Activated B cell treated with CpG ODN at 0.5 μM for 24 hours (primary cell): ENCODE data around the gene TBC1D22A. TPM values are rescaled to one million over a fixed set of nuclear protein-coding genes. Genes with fewer than 3 reads are reported as not detected.

ENCODE experiments used
- ATAC-seq: fragments of 200-7000 bp; cut with Tn5 transposase; one replicate; pipeline ENCODE4 v1.10.0; 2021; ENCODE audit warnings: low read depth, mild to moderate bottlenecking, moderate library complexity
- CTCF ChIA-PET: fragments of 350-600 bp; sonication (Branson Sonifier 250); formaldehyde crosslinking; loops from one replicate; lab custom pipeline; 2021; ENCODE audit warnings: antibody characterized with exemption; lab: Charles Lee
- POLR2A ChIA-PET: fragments of 350-600 bp; sonication (Branson Sonifier 250); formaldehyde crosslinking; loops from one replicate; lab custom pipeline; 2021; ENCODE audit warnings: antibody characterized with exemption; lab: Charles Lee
- DNase-seq: peaks from one replicate; pipeline ENCODE4 v3.0.0; 2022
- H3K27ac Mint-ChIP-seq: one replicate; pipeline ENCODE4 v1.8.0; 2020; ENCODE audit warnings: mixed read lengths
- H3K27me3 Mint-ChIP-seq: one replicate; pipeline ENCODE4 v1.8.0; 2021; ENCODE audit warnings: mixed read lengths
- H3K36me3 Mint-ChIP-seq: one replicate; pipeline ENCODE4 v1.8.0; 2021; ENCODE audit warnings: low read depth, mixed read lengths
- H3K4me1 Mint-ChIP-seq: one replicate; pipeline ENCODE4 v1.8.0; 2021; ENCODE audit warnings: mixed read lengths
- H3K4me3 Mint-ChIP-seq: one replicate; pipeline ENCODE4 v1.8.0; 2020; ENCODE audit warnings: mild to moderate bottlenecking, mixed read lengths
- H3K9me3 Mint-ChIP-seq: one replicate; pipeline ENCODE4 v1.8.0; 2020; ENCODE audit warnings: mixed read lengths
- intact Hi-C: fragments of 100-400 bp; cut with micrococcal nuclease; formaldehyde crosslinking; loops from one replicate; pipeline ENCODE4 v1.15.1; 2024
- total RNA-seq: library from RNA; stranded (reverse); gene quantifications from 2 replicates; pipeline ENCODE4 v1.2.3, GENCODE V29; 2022
- TF ChIP-seq, protein P1 (sequence below): fragments of 200-600 bp; IDR thresholded peaks from one replicate; pipeline ENCODE4 v1.8.0; 2022; ENCODE audit warnings: antibody characterized with exemption, mild to moderate bottlenecking

Gene TBC1D22A
- total RNA-seq, 1 donor from 2014 or later = 85.9 TPM

DNA sequence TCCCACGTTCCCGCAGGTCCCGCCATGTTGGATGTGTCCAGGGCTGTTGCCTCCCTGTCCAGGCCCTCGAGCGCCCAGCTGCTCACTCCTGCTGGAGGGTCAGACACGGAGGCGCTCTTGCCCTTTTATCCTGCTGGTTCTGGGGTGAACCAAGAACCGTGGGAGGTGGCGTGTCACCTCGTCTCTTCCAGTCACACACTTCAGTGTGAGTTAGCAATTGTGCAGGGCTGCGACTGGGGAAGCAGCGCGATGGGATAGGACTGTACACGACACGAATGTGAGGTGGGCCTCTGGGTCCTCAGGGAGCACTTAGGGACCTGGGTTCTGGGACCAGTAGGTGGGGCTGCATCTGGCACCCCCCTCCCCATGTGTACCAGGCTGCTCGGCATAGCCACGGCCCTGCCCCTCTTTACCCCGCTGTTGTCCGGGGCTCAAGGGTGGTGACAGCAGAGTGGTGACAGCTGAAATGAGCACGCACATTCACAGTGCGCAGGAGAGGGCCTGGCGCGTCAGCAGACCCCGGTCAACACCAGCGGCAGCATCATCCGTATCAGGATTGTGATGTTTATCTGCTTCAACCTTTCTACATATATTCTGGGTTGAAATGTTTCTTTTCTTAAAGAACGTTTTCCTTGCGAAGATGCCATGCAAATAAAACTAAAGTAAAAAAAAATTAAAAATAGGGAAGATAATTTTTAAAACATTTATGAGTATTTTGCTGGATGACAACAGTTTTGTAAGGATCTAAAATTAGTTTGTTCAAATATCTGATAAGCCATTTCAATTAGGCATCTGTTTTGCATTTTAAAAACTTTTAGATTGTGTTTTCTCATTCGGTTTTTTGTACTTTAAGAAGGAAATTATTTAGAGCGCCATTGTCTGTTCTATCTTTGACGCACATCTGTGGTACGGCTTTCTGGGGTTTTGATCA, 210.7 kb downstream of the TBC1D22A start:
- CTCF ChIA-PET = no interaction called here
- Mint-ChIP-seq H3K9me3 (no peaks in the 10 kb centered on the region), H3K4me3 (no peak overlapping the region), H3K27ac (no peak overlapping the region), H3K27me3 (no peaks in the 10 kb centered on the region), H3K4me1 (peaks cover 33% of the 10 kb centered on the region), H3K36me3 (peaks cover 55% of the 10 kb centered on the region)
- TF ChIP-seq, protein P1, sequence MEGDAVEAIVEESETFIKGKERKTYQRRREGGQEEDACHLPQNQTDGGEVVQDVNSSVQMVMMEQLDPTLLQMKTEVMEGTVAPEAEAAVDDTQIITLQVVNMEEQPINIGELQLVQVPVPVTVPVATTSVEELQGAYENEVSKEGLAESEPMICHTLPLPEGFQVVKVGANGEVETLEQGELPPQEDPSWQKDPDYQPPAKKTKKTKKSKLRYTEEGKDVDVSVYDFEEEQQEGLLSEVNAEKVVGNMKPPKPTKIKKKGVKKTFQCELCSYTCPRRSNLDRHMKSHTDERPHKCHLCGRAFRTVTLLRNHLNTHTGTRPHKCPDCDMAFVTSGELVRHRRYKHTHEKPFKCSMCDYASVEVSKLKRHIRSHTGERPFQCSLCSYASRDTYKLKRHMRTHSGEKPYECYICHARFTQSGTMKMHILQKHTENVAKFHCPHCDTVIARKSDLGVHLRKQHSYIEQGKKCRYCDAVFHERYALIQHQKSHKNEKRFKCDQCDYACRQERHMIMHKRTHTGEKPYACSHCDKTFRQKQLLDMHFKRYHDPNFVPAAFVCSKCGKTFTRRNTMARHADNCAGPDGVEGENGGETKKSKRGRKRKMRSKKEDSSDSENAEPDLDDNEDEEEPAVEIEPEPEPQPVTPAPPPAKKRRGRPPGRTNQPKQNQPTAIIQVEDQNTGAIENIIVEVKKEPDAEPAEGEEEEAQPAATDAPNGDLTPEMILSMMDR = no peak
- intact Hi-C loops = no loop called here
- POLR2A ChIA-PET = no interaction called here
- DNase-seq (no peak), ATAC-seq (no peak)

GRCh38 chr22:46974077-46974476, 211.6 kb downstream of the TBC1D22A start:
- DNase-seq = no peak
- H3K36me3 Mint-ChIP-seq = peaks cover 60% of the 10 kb centered on the region
- intact Hi-C loops = no loop called here
- TF ChIP-seq, protein P1 = no peak
- no peak overlapping the region for H3K4me3 Mint-ChIP-seq
- ChIA-PET CTCF (no interaction called here), POLR2A (no interaction called here)
- no peaks in the 10 kb centered on the region for H3K9me3 Mint-ChIP-seq
- H3K27ac Mint-ChIP-seq = no peak overlapping the region
- no peak for ATAC-seq
- no peaks in the 10 kb centered on the region for H3K27me3 Mint-ChIP-seq
- peaks cover 27% of the 10 kb centered on the region for H3K4me1 Mint-ChIP-seq

DNA sequence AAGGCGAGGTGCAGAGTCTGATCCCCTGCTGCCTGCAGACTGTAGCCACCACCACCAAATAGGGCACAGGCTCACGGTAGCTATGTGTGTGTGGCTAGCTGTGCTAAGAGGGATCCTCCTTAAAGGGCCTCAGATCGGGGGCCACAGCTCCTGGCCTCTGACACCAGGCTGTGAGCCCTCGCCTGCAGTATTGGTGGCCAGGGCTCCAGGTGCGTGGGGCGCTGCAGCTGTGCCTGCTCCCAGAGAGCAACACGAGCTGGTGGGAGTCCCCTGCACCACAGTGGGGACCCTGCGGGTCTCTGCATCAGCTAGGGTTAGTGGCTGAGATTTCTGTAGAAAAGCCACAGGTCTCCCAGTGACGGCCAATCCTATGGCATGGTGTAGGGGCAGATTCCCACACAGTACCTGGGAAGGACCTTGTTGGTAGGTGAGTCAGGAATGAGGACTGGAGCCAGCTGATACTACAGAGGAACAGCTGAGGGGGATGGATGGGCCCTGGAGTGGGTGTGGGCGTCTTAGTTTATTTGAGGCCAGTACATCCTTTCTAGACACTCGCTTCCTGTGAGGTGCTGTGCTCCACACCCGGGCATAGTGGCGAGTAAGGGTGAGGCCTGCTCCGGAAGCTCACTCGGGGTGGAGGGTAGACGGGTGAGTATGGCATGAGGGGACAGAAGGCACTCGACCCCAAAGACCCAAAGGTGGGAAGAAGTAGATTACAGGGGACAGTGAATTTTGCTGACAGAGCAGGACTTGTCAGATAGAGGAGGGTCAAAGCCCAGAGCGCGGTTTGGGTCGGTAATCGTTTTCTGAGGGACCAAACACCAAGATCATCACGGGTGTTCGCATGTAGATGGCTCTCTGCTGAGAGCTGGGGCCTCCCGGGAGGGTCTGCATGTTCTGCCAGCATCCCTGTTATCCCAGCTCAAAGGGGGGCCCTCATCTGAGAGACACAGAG, 212.5 kb downstream of the TBC1D22A start:
- ATAC-seq (no peak), DNase-seq (no peak)
- no peak overlapping the region for H3K4me3 Mint-ChIP-seq
- no peaks in the 10 kb centered on the region for H3K27me3 Mint-ChIP-seq
- TF ChIP-seq, protein P1 = no peak
- peaks cover 65% of the 10 kb centered on the region for H3K36me3 Mint-ChIP-seq
- intact Hi-C loops = no loop called here
- CTCF ChIA-PET = no interaction called here
- POLR2A ChIA-PET = no interaction called here
- peak overlapping the region; percentile 24 for H3K27ac Mint-ChIP-seq
- peaks cover 19% of the 10 kb centered on the region for H3K4me1 Mint-ChIP-seq
- H3K9me3 Mint-ChIP-seq = no peaks in the 10 kb centered on the region

DNA sequence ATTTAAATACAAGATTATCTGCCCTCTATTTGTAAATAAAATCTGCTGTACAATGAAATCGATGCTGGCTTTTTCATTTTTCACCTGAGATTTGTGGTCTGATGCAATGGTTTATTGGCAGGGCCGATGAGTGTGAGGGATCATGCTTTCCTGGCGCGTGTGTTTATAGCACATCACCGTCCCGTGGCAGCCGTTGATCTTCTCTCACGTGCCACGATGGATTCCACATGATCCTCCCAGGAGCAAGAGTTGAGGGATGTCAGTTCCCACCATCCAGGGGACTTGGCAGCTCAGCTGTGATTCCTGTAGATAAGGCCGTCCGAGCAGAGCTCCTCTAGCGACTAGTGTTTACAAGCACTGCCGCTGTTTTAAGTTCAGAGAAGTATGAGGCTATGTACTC, 213.7 kb downstream of the TBC1D22A start:
- intact Hi-C loops = no loop called here
- Mint-ChIP-seq H3K27ac (no peak overlapping the region), H3K27me3 (no peaks in the 10 kb centered on the region), H3K4me3 (no peak overlapping the region), H3K9me3 (no peaks in the 10 kb centered on the region), H3K4me1 (peaks cover 7% of the 10 kb centered on the region), H3K36me3 (peaks cover 76% of the 10 kb centered on the region)
- POLR2A ChIA-PET = no interaction called here
- ATAC-seq = no peak
- no peak for DNase-seq
- CTCF ChIA-PET = interaction anchor here (1.1 kb wide), 1 partner anchor 9 kb away, joined by 3 read pairs; no protein-coding TSS in a partner anchor
- TF ChIP-seq, protein P1 = no peak

GRCh38 chr22:46976598-46976997, 214.1 kb downstream of the TBC1D22A start:
- no peak for ATAC-seq
- POLR2A ChIA-PET = no interaction called here
- TF ChIP-seq, protein P1 = no peak
- H3K27ac Mint-ChIP-seq = no peak overlapping the region
- peaks cover 2% of the 10 kb centered on the region for H3K4me1 Mint-ChIP-seq
- CTCF ChIA-PET = interaction anchor here (1.1 kb wide), 1 partner anchor 9 kb away, joined by 3 read pairs; no protein-coding TSS in a partner anchor
- intact Hi-C loops = no loop called here
- peaks cover 79% of the 10 kb centered on the region for H3K36me3 Mint-ChIP-seq
- no peaks in the 10 kb centered on the region for H3K27me3 Mint-ChIP-seq
- no peaks in the 10 kb centered on the region for H3K9me3 Mint-ChIP-seq
- H3K4me3 Mint-ChIP-seq = no peak overlapping the region
- no peak for DNase-seq
